AG08396 (cell line): Measurements from ENCODE around the gene ARHGEF19.
"Not testable (repeated sequence)": the region's sequence is repeated elsewhere in the genome, so short reads cannot be mapped to it uniquely, and the experiment has no call there.

Source experiments
- DNase-seq: peaks from one replicate; pipeline ENCODE4 v3.0.0; 2012; ENCODE audit warnings: low spot score, mixed read lengths

The ARHGEF19 gene

DNA sequence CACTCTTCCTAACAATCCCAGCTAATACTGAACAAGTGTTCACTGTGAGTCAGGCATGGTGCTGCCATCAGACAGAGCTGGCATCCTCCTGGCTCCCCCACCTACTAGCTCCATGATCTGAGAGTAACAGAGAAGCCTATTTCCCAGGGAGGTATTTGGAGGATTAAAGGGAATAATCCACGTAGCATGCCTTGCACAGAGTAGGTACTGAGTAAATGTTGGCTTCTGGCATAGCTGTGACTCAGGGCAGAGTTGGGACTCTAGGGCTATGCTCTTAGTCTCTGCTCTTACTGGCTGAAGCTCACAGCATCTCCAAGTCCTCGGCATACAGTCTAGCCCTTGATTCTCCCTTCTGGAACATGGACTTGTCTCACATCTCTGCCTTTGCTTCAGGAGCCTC lies 8.2 kb downstream of the ARHGEF19 start:
- DNase-seq = no peak

DNA sequence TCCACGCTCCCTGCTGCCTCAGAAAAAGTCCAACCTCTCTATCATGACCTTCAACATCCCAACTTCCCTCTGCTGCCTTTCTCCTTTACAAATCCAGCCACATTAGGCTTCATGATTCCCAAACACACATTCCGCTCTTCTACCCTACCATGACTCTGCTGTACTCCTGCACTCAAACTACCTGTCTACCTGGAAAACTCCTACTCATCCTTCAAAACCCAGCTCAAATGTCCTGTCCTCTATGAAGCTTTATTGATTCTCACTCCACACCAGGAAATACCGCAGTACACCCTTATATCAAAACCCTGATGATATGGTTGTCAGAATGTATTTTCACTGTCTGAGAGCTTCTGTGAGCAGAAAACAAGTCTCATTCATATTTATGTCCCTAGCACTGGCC lies 8.9 kb downstream of the ARHGEF19 start:
- DNase-seq = no peak

DNA sequence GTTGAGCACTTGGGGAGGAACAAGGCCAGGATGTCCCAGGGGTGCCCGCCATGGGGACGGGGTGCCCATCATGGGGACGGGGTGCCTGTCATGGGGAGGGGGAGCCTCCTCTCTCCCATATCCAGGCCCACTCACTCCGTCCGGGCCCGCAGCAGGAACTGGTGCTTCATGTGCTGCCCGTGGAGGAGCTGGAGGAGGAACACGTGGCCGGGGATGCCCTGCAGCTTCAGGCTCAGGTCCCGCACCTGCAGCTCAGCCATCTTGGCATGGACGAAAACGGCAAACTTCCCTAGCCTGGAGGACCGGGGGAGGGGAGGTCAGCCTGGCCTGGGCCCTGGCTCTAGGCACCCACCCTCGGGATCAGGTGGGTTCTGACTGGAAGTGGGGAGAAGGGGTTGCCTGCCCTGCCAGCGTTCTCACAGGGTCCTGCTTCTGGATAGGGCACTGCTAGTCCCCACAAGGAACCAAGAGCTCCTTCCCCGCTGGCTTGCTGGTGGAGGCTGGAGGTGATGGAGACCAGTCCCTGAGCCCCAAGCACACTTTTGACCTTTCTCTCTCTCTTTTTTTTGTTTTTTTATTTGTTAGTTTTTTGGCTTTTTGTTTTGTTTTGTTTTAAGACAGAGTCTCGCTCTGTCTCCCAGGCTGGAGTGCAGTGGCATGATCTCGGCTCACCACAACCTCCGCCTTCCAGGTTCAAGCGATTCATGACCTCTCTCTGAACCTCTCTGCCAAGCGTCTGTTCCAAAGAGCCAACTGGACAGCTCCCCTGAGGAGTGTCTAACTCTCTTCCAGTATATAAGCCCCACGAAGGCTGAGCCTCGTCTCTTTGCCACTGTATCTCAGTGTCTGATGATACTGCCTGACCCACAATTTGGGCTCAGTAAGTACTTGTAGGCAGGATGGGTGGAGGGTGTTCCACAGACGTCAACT lies 9.9 kb downstream of the ARHGEF19 start:
- no peak for DNase-seq

DNA sequence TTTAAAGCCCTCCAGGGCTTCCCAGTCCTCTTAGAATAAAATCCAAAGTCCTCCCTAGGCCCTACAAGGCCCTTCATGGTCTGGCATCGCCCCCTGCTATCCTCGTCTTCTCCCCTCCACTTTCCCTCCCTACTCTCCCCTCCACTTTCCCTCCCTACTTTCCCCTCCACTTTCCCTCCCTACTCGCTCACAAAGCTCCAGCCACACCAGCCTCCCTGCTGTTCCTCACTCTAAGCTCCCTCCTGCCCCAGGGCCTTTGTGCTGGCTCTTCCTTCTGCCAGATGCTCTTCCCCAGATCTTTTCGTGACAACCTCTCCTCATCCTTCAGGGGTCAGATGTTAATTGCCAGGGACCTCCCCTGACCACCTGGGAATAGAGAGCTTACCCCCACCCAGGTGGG lies 12.8 kb downstream of the ARHGEF19 start:
- no peak for DNase-seq

DNA sequence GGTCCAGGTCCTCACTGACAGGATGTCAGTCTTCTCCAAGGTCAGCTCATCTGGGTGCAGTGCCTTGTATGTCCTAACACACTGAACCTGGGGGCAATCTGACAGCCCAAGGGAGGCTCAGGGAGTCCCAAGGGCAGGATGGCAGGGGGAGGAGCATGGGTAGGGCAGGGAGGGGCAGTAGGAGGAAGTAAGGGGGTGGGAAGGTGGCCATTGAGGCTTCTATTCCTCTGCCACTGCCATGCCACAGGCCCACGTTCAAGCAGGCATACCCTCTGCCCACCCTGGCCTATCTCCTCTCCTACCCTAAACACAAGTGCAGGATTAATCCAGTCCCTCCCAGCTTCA lies 13.3 kb downstream of the ARHGEF19 start:
- DNase-seq = no peak

DNA sequence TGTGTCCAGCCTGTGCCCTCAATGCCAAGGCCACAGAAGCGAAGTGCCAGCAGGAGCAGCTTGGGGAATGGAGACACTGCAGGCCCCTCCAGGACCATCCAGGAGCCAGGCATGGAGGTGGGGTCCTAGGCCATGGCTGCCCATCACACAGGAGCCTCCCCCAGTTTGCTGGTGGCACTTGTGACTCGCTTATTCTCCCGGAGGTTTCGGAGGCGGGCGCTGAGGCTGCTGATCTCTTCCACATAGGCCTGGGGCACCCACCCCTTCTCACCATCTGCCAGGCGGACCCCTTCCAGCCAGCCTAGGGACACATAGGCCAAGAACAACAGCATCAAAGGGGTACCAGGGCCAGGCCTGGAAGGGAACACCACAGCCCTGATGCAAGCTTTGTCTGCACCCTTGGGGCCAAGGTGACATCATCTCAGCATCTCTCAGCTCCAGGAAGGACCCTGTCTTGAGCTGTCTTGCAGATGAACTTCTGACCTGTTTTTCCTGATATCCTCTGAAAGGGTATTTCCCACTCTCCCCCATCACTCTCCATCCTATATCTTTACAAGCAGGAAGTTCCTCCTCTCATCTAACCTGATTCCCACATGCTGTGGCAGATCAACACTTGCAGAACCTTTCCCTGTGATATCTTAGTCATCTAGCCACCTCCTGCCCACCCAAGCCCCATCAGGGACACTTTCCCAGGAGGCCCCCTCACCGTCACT lies 13.9 kb downstream of the ARHGEF19 start:
- DNase-seq = no peak

DNA sequence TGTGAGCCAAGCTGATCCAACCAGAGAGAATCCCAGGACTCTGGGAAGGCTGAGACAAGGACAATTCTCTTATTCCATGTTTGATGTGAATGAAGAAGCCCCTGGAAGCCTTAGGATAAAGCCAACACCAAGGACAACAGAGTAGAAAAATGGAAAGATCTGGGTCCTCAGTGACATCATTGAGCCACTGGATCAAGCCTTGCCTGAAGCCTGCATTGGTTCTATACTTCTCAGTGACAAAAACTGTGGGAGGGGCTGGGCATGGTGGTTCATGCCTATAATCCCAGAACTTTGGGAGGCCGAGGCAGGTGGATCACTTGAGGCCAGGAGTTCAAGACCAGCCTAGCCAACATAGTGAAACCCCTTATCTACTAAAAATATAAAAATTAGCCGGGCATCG lies 15.6 kb downstream of the ARHGEF19 start:
- no peak for DNase-seq

DNA sequence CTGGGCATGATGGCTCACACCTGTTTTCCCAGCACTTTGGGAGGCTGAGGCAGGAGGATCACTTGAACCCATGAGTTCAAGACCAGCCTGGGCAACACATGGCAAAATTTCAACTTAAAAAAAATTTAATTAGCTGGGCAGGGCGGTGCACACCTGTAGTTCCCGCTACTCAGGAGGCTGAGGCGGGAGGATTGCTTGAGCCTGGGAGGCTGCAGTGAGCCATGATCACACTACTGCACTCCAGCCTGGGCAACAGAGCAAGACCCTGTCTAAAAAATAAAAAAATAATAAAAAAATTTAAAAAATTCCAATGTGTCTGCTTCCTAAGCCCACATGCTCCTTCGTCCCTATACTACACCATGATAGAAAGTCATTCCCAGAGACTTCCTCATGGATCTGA lies 16.3 kb downstream of the ARHGEF19 start:
- not testable (repeated sequence) for DNase-seq

DNA sequence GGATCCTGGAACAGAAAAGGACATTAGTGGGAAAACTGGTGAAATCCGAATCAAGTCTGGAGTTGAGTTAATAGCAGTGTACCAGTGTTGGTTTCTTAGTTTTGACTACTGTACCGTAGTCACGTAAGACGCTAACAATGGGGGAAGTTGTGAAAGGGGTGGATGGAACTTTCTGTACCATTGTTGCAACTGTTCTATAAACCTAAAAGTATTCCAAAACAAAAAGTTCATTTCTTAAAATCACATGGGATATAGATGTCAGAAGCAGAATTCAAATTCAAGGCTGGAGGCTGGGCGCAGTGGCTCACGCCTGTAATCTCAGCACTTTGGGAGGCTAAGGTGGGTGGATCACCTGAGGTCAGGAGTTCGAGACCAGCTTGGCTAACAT lies 16.9 kb downstream of the ARHGEF19 start:
- no peak for DNase-seq

DNA sequence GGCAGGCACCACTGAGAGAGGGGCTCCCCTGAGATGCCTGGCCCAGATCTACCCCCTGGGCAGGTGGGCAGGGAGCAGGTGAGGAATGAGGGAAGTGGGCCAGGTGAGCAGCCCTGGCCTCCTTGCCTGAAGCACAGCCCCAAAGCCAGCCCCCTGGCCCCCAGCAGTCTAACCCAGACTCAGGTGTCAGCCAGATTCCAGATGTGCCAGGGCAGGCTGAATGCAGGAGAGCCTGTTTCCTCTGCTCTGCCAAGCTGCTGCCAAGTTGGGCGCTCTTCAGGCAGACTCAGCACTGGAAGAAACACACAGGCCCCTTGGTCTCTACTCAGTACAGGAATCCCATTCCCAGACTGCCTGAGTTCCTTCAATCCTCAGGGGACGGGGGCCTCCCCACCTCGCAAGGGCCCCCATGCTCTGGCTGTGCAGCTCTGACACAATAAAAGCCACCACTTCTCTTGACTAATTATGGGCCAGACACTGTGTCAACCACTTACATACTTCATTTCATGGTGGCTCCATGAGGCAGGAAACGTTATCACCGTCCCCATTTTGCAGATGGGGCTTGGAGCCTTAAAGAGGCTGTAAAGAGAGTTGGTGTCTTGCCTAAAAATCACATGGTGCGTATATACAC lies 20.4 kb downstream of the ARHGEF19 start:
- no peak for DNase-seq

DNA sequence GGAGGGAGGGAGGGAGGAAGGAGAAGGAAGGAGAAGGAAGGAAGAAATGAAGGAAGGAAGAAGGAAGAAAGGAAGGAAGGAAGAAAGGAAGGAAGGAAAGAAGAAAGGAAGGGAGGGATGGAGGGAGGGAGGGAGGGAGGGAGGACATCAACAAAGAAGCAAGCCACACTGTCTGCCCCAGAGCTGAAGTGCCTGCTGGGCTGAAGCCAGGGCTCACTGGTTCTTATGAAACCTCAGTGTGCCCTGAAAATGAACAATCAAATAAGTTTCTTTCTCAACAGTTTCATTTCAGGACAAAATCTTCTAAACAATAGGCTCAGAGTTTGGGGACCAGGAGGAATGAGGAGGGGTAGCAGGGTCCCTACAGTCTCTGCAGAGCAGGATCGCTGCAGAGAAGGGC lies 21.1 kb downstream of the ARHGEF19 start:
- DNase-seq = no peak

DNA sequence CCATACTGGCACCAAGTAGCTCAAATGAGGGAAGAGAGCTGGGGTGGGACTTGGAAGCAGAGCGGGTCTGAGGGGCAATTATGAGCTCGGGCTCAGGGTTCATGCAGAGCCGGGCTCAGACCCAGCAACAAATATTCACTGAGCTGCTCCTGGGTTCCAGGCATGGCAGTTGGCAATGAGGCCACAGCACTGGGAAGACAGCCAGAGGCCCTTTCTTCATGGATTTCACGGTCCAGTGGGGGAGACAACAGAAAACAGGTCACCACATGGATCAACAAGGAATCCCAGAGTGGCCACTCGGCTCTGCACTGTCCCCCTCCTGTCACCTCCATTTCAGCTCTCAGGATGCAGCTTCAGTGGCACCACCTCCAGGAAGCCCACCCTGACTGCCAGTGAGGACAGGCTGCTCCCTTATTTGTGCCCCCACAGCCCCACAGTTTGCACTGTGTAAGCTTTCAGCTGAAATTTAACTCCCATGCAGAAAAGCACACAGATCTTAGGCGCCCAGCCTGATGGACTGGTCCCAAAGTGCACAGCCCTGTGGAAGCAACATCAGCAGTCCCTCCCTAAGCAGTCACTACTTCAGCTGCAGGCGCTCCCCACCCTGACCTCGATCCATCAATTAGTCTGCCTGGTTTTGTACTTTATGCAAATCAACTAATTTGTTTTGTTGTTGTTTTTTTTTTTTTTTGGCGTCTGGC lies 22.4 kb downstream of the ARHGEF19 start:
- no peak for DNase-seq

DNA sequence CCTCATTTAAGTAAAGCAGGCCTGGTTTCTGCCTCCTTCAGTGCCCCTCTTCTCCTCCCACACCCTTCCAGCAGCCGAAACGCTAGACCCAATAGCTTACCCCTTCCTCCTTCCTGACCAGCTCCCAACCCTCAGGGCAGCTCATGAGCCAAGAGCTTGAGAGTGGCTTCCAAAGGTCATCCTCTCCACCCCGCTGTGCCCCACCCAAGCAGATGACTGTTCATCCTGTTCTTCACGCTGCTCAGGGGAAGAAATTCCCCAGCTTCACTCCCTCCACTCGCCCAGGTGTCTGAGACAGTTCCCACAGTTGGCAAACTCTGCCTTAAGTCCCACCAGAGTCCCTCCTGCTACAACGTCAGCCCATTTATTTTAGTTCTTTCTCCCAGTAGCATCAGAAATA lies 23.4 kb downstream of the ARHGEF19 start:
- DNase-seq = no peak

DNA sequence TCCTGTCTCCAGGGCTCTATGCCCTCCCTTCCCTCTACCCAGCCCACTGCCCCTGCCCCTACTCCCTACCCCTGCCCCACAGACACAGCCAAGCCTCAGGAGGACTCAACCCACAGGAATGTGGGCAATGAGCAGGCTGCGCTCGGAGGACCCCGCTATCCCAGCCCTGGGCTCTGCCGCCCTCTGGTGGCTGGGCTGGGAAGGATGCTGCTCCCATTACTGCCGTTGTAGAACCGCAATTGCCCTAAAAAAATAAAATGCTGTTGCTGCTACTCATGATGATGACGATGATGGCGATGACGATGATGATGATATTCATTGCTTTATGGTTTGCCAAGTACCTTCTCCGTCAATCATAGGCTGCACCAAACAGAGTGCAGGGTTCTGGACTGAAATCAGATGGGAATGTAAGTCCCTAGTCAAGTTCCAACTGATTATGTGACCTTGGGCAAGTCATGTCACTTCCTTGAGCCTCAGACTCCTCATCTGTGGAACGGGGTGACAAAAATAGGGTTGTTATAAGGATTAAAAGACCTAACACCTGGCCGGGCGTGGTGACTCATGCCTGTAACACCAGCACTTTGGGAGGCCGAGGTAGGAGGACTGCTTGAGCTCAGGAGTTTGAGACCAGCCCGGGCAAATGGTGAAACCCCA lies 24.6 kb downstream of the ARHGEF19 start:
- DNase-seq = peak; percentile 84

DNA sequence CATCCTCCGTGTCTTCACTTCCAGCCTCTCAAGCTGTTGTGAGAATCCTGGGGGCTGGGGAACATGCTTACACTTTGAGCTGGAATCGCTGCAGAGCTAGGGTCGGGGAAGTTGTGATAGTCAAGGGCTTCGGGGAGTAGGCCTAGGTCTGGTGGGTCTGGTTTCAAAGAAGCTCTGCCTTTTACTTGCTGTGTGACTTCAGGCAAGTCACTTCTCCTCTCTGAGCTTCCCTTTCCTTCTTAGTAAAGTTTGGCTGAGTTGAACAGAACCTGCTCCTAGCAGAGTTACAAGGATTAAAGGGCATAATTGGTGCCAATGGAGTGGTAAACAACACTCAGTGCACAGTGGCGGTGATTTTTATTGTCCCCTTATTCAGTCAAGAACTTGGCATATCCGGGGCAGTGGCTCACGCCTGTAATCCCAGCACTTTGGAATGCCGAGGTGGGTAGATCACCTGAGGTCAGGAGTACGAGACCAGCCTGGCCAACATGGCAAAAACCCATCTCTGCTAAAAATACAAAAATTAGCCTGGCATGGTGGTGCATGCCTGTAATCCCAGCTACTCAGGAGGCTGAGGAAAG lies 25.7 kb downstream of the ARHGEF19 start:
- no peak for DNase-seq

DNA sequence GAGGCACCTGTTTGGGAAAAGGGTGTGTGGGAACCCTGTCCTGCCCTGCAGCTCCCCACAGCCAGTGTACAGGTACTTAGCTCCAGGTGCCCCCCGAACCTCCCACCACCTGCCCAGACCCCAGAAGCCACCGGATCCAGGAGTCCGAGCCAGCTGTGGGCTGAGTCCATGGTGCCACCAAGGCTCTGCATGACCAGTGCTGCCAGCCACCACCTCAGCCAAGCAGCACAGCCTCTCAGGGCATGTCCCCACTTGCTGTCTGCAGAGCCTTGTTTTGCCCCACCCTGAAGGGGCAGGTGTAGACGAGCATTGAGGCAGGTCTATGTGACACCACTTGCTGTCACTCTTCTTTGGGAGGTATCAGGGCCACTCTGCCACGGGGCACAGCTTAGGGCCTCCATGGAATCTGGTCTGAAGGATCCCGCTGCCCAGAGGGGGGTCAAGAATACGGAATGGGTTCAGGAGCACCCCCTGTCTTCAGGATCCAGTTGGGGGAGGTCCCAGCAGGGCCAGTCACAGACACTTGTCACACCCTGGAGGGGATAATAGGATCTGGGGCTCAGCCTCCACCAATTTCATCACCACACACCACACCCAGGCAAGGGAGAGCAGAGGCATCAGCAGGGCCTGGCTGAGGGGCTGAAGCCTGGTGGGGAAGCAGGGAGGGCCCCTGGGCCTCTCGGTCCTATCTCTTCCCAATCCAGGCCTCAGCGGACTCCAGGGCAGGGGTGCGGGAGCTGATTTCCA lies 27.7 kb downstream of the ARHGEF19 start:
- no peak for DNase-seq

DNA sequence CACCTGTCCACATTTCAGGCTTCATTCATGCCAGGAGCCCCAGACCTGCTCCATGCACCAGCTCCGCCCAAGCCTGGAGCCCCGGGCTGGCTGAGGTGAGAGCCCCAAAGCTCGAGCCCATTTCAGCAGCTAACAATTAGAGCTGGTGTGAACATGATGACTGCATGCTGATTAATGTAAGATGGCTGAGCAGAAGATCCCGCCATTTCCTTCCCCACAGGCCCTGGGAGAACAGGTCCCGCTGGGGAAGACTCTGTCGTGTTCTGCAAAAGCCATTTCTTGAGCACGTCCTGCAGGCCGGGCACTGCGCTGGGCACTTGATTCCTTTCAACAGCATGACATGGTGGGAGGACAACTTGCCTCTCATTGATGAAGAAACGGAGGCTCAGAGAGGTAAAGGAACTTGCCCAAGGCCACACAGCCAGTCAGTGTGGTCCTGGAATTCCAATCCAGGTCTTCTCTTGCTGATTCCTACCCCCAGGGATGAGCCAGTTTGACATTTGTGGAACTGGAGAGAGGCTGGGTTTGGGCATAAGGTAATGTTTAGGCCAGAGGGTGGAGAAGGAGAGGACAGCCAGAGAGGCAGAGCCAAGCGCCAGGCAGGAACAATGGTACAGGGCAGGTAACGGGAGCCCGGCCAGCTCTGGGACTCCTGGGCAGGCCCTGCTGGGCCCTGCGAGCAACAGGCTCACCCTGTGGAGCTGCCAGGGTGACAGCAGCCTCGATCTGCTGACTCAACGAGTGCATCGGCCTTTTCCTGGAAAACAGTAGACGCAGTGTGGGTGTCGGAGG lies 28.5 kb downstream of the ARHGEF19 start:
- no peak for DNase-seq

DNA sequence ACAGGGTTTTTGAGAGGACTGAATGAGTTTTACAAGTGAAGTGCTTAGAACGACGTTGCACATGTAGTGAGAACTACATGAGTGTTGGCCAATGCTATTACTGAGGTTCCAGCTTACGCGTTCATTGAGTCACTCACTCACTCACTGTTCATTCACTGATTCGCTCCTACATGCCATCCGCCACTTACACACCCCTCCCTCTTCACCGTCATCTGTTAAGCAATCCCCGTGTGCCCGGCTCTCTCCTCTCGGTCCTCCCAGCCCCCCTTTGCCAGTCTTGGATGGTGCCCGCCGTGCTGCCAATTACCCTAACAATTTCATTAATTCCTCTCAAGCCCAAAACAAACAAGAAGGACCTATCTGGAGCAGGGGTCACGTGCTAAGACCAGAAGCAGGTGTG lies 29.3 kb downstream of the ARHGEF19 start:
- no peak for DNase-seq

DNA sequence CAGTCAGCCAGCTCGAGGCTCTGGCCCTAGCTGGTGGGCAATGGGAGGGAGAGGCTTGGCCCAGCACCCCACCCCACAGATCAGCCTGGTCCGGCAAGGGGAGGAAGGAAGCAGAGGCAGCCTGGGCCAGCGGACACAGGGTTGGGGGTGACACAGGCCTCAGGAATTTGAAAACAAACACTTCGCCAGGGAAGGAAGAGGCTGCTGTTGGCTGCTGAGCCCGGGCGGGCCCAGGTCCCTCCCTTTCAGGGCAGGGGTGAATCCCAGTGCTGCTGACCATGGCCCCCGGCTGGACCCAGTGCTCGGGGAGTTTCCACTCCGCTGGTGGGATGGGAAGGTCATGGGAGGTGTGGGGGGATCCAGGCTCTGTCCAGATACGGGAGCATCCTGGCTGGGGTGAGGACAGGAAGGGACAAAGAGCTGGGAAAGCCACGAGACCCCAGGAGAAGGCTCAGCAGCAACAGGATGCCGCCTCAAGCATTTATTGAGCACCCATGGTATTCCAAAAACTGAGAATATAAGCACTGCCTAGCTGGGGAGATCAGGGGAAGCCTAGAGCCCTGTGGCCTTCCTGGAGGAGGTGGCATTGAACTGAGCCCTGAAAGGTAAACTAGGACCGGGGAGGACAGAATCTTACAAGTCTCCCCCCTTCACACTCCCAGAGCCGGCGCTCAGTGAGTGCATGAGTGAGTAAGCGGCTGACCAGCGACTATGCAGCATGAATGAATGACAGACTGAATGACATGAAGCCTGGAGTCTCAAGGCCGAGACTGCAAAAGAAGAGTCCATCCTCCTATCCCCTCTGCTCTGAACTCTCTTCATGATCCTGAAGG lies 30.3 kb downstream of the ARHGEF19 start:
- peak; percentile 87 for DNase-seq
